ENCODE results near the gene MVB12B. TPM values are rescaled to one million over a fixed set of nuclear protein-coding genes. Genes with fewer than 3 reads are reported as not detected.

MVB12B gene
- total and polyA plus RNA-seq, 2 of the 8 experiments (the other 6 are each of a cell fraction or from before 2014, with no cell fraction given) = 2.6 to 5.0 TPM

- Histone ChIP-seq H3K9me3 (ENCODE audit: insufficient read depth in 2 of 2, low read depth in 1 of 2, low read length in 1 of 2) (no peaks in the 10 kb centered on the region), H3K36me3 (ENCODE audit: control insufficient read depth in 2 of 4, insufficient read depth in 4 of 4, low read length in 3 of 4) (no peaks in the 10 kb centered on the region), H3K79me2 (ENCODE audit: control insufficient read depth in 1 of 2, insufficient read depth in 2 of 2, low read length in 2 of 2) (no peaks in the 10 kb centered on the region), H3K23ac (ENCODE audit: insufficient read length) (no peak overlapping the region), H3K27me3 (replicated peaks in 1 of 4; ENCODE audit: control insufficient read depth in 3 of 4, extremely low read depth in 1 of 4, insufficient read depth in 3 of 4, low read length in 3 of 4) (no peaks in the 10 kb centered on the region; a peak in 2 of 7 replicates), H3K14ac (ENCODE audit: insufficient read length) (no peak overlapping the region), H3K79me1 (ENCODE audit: low read depth, low read length) (no peaks in the 10 kb centered on the region), H4K8ac (ENCODE audit: extremely low read depth, insufficient read depth, low read length) (no peak overlapping the region), H3K4me2 (ENCODE audit: insufficient read depth in 1 of 2, low read depth in 2 of 2, low read length in 2 of 2) (no peak overlapping the region), H2BK15ac (ENCODE audit: low read length) (no peak overlapping the region), H3K27ac (ENCODE audit: low read depth, low read length) (no peak overlapping the region), H2AFZ (ENCODE audit: low read length) (no peak overlapping the region), H2BK120ac (replicated peaks; ENCODE audit: low read depth, low read length) (no peak overlapping the region), H4K91ac (replicated peaks; ENCODE audit: insufficient read length, low read length) (no peak overlapping the region), H3K4me3 (ENCODE audit: extremely low read depth in 1 of 4, insufficient read depth in 2 of 4, low read depth in 3 of 4, low read length in 4 of 4) (no peak overlapping the region), H2BK20ac (ENCODE audit: low read length) (no peak overlapping the region), H3K18ac (ENCODE audit: extremely low read depth, low read length) (no peak overlapping the region), H3K9ac (replicated peaks in 1 of 4; ENCODE audit: extremely low read depth in 1 of 4, low read depth in 3 of 4, low read length in 3 of 4) (no peak overlapping the region), H4K20me1 (replicated peaks in 1 of 2; ENCODE audit: control insufficient read depth in 1 of 2, insufficient read depth in 2 of 2, low read length in 2 of 2) (no peaks in the 10 kb centered on the region), H3K4me1 (replicated peaks in 1 of 4; ENCODE audit: control insufficient read depth in 3 of 4, insufficient read depth in 4 of 4, low read length in 3 of 4) (peaks cover 11 to 16% (median 14%) of the 10 kb centered on the region in 4 experiments), H2AK5ac (ENCODE audit: low read depth, low read length) (no peak overlapping the region), H2BK5ac (ENCODE audit: low read depth, low read length) (no peak overlapping the region), H3K4ac (replicated peaks; ENCODE audit: insufficient read length, low read depth, low read length) (no peak overlapping the region), H2BK12ac (ENCODE audit: low read depth, low read length) (no peak overlapping the region), H4K5ac (ENCODE audit: insufficient read length, low read depth, low read length) (no peak overlapping the region), H3K23me2 (ENCODE audit: low read depth, low read length) (no peaks in the 10 kb centered on the region), H3K56ac (replicated peaks; ENCODE audit: insufficient read length, low read depth, low read length) (no peak overlapping the region)
- FAIRE-seq (no peak), DNase-seq (ENCODE audit: low read depth in 1 of 2, low spot score in 2 of 2) (no peak)
- WGBS, 2 experiments (ENCODE audit: extremely low coverage in 1 of 2, insufficient coverage in 1 of 2, insufficient read length in 1 of 2, insufficient replicate concordance in 2 of 2, low coverage in 1 of 2, low lambda C conversion rate in 2 of 2, missing lambda C conversion rate in 1 of 2) = 84% methylated on average over 3 of the region's 3 CpGs; no CpG with 5 or more reads in 1 of the 2 experiments
- ChIA-PET CTCF (ENCODE audit: partially characterized antibody) (interaction anchor here (0.5 to 1.1 kb wide), 2 partner anchors 15 to 59 kb away, joined by 3 read pairs; no protein-coding TSS in a partner anchor), POLR2A (ENCODE audit: partially characterized antibody) (interaction anchor here (1.2 kb wide), 1 partner anchor 12 kb away, joined by 3 read pairs; no protein-coding TSS in a partner anchor)
- TF ChIP-seq FOSL1 (IDR thresholded peaks at IDR 0.05; ENCODE audit: insufficient read depth, low read depth, low read length) (no peak), KDM4A (IDR thresholded peaks at IDR 0.05; ENCODE audit: low read depth, low read length, severe bottlenecking) (no peak), TAF7 (optimal IDR thresholded peaks at IDR 0.05; ENCODE audit: borderline replicate concordance, low read depth, low read length) (no peak), BCL11A (IDR thresholded peaks at IDR 0.05; ENCODE audit: low read depth in 2 of 2, low read length in 2 of 2) (no peak)
Measured at GRCh38 chr9:126423916-126424185, 97.2 kb downstream of the MVB12B start.
